K562 (cell line): Measurements from ENCODE around the gene ACVR2B. TPM values are rescaled to one million over a fixed set of nuclear protein-coding genes. Genes with fewer than 3 reads are reported as not detected.

Source experiments
- ARID1B ChIP-seq: fragments of 450-650 bp; IDR thresholded peaks from 2 replicates; pipeline ENCODE4 v1.6.1; 2016; ENCODE audit warnings: antibody characterized with exemption, mild to moderate bottlenecking, inconsistent platforms
- C11orf30 ChIP-seq: fragments of 450-650 bp; IDR thresholded peaks from 2 replicates; pipeline ENCODE4 v1.6.1; 2016; ENCODE audit warnings: low read depth, mild to moderate bottlenecking
- CEBPB ChIP-seq: fragments of 450-650 bp; IDR thresholded peaks from 2 replicates; pipeline ENCODE4 v1.6.1; 2016; ENCODE audit warnings: missing genetic modification characterization, missing compliant biosample characterization
- GATAD2B ChIP-seq: fragments of 450-650 bp; IDR thresholded peaks from 2 replicates; pipeline ENCODE4 v1.6.1; 2017; ENCODE audit warnings: mild to moderate bottlenecking, borderline replicate concordance
- NFIX ChIP-seq: fragments of 250-450 bp; sonication (Bioruptor Pico); IDR thresholded peaks from 2 replicates; pipeline ENCODE4 v1.4.0; 2020; ENCODE audit warnings: low read depth, mild to moderate bottlenecking, moderate library complexity
- RFX5 ChIP-seq: IDR thresholded peaks from 2 replicates; pipeline ENCODE4 v1.6.1; 2011; ENCODE audit warnings: low read depth, mild to moderate bottlenecking, improper control_type of control experiment, low read length
- SMARCA4 ChIP-seq: fragments of 450-650 bp; IDR thresholded peaks from 2 replicates; pipeline ENCODE4 v1.6.1; 2016
- SRSF3 ChIP-seq: fragments of 200-400 bp; formaldehyde crosslinking; IDR thresholded peaks from 2 replicates; pipeline ENCODE4 v1.6.1; 2016; ENCODE audit warnings: mild to moderate bottlenecking, low read length, moderate library complexity; ENCODE audit not compliant: insufficient read depth
- TAF1 ChIP-seq: IDR thresholded peaks from 2 replicates; pipeline ENCODE4 v1.6.1; 2011; ENCODE audit warnings: mild to moderate bottlenecking, low read length, moderate library complexity; ENCODE audit not compliant: insufficient read depth, control insufficient read depth, severe bottlenecking; ENCODE audit errors: extremely low read depth
- TAF7 ChIP-seq: fragments of 450-650 bp; IDR thresholded peaks from 2 replicates; pipeline ENCODE4 v1.6.1; 2016; ENCODE audit warnings: missing genetic modification characterization, missing compliant biosample characterization
- polyA plus RNA-seq, 8 experiments: library from polyadenylated mRNA; depleted of rRNA in 4 of 8; stranded (reverse) in 5 of 8; unstranded in 3 of 8; fragments of >200 nt; fragmentation: Nextera tagmentation in 2 of 8; fragmentation: Illumina TruSeq in 1 of 8; extraction: Ambion mirVana in 2 of 8; extraction: Trizol in 1 of 8; gene quantifications; 2 replicates each; pipeline versions ENCODE4 v1.2.1 to v1.2.3, GENCODE V29; 2011 to 2014; ENCODE audit warnings: inconsistent platforms in 1 of 8, missing spikeins in 1 of 8
- total RNA-seq, 7 experiments: library from RNA; depleted of rRNA in 6 of 7; stranded (reverse); fragments of >200 nt in 6 of 7; fragmentation: Illumina TruSeq in 2 of 7; extraction: Trizol in 2 of 7; gene quantifications; 2 replicates each; pipeline versions ENCODE4 v1.2.1 to v1.2.3, GENCODE V29; 2011 to 2021; ENCODE audit warnings: low replicate concordance in 1 of 7
- TF ChIP-seq, protein P1 (sequence below): sonication (generic); formaldehyde crosslinking; IDR thresholded peaks from 2 replicates; pipeline ENCODE4 v1.8.0; 2022; ENCODE audit warnings: mild to moderate bottlenecking, missing genetic modification reagents, borderline replicate concordance
- TF ChIP-seq, protein P2 (sequence below): fragments of 450-650 bp; IDR thresholded peaks from 2 replicates; pipeline ENCODE4 v1.7.0; 2016; ENCODE audit warnings: borderline replicate concordance
- TF ChIP-seq, protein P3 (sequence below): fragments of 450-650 bp; IDR thresholded peaks from 2 replicates; pipeline ENCODE4 v1.6.1; 2016
- TF ChIP-seq, protein P4 (sequence below): fragments of 200-800 bp; sonication (Bioruptor generic); IDR thresholded peaks from 2 replicates; pipeline ENCODE4 v1.6.1; 2017; ENCODE audit warnings: missing genetic modification characterization, missing compliant biosample characterization
- TF ChIP-seq, protein P5 (sequence below): sonication (generic); formaldehyde crosslinking; IDR thresholded peaks from 2 replicates; pipeline ENCODE4 v1.9.0; 2022; ENCODE audit warnings: mild to moderate bottlenecking, missing genetic modification reagents
- TF ChIP-seq, protein P6 (sequence below): fragments of 250-450 bp; sonication (Bioruptor Pico); IDR thresholded peaks from 2 replicates; pipeline ENCODE4 v1.6.1; 2021; ENCODE audit warnings: mild to moderate bottlenecking
- TF ChIP-seq, protein P7 (sequence below): sonication (generic); IDR thresholded peaks from 2 replicates; pipeline ENCODE4 v1.6.1; 2016
- TF ChIP-seq, protein P8 (sequence below): sonication (generic); formaldehyde crosslinking; IDR thresholded peaks from 2 replicates; pipeline ENCODE4 v1.8.0; 2022; ENCODE audit warnings: mild to moderate bottlenecking, missing genetic modification reagents

Gene ACVR2B
- total and polyA plus RNA-seq, 9 of the 15 experiments (the other 6 are each of a cell fraction or from before 2014, with no cell fraction given) = 1.8 to 23.7 (median 7.1) TPM

DNA sequence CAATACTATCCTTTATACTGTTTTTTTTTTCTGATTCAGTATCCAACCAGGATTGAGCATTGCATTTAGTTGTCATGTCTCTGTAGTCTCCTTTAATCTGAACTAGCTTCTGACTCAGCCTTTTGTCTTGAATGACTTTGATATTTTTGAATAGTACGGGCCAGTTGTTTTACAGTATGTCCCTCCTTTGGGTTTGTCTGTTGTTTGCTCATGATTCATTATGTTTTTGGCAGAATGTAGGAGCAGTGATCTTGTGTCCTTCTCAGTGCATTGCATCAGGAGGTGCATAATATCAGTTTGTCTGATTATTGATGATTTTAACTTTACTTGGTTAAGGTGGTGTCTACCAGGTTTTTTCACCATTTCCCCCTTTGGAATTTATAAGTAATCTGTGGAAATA, 63.0 kb downstream of the ACVR2B start (continued):
- TF ChIP-seq, protein P1, sequence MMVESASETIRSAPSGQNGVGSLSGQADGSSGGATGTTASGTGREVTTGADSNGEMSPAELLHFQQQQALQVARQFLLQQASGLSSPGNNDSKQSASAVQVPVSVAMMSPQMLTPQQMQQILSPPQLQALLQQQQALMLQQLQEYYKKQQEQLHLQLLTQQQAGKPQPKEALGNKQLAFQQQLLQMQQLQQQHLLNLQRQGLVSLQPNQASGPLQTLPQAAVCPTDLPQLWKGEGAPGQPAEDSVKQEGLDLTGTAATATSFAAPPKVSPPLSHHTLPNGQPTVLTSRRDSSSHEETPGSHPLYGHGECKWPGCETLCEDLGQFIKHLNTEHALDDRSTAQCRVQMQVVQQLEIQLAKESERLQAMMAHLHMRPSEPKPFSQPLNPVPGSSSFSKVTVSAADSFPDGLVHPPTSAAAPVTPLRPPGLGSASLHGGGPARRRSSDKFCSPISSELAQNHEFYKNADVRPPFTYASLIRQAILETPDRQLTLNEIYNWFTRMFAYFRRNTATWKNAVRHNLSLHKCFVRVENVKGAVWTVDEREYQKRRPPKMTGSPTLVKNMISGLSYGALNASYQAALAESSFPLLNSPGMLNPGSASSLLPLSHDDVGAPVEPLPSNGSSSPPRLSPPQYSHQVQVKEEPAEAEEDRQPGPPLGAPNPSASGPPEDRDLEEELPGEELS (CRISPR knock-in tag) = no peak
- no peak for TF ChIP-seq SRSF3
- 0 out of 2 replicates have a peak, but pooled peaks have one; percentile 18 for TF ChIP-seq ARID1B
- peak; percentile 91 for TF ChIP-seq C11orf30
- TF ChIP-seq SMARCA4 = 0 out of 2 replicates have a peak, but pooled peaks have one; percentile 26
- no peak for TF ChIP-seq NFIX
- TF ChIP-seq, protein P2, sequence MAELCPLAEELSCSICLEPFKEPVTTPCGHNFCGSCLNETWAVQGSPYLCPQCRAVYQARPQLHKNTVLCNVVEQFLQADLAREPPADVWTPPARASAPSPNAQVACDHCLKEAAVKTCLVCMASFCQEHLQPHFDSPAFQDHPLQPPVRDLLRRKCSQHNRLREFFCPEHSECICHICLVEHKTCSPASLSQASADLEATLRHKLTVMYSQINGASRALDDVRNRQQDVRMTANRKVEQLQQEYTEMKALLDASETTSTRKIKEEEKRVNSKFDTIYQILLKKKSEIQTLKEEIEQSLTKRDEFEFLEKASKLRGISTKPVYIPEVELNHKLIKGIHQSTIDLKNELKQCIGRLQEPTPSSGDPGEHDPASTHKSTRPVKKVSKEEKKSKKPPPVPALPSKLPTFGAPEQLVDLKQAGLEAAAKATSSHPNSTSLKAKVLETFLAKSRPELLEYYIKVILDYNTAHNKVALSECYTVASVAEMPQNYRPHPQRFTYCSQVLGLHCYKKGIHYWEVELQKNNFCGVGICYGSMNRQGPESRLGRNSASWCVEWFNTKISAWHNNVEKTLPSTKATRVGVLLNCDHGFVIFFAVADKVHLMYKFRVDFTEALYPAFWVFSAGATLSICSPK = no peak
- TF ChIP-seq, protein P3, sequence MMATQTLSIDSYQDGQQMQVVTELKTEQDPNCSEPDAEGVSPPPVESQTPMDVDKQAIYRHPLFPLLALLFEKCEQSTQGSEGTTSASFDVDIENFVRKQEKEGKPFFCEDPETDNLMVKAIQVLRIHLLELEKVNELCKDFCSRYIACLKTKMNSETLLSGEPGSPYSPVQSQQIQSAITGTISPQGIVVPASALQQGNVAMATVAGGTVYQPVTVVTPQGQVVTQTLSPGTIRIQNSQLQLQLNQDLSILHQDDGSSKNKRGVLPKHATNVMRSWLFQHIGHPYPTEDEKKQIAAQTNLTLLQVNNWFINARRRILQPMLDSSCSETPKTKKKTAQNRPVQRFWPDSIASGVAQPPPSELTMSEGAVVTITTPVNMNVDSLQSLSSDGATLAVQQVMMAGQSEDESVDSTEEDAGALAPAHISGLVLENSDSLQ = peak; percentile 63
- TF ChIP-seq, protein P4, sequence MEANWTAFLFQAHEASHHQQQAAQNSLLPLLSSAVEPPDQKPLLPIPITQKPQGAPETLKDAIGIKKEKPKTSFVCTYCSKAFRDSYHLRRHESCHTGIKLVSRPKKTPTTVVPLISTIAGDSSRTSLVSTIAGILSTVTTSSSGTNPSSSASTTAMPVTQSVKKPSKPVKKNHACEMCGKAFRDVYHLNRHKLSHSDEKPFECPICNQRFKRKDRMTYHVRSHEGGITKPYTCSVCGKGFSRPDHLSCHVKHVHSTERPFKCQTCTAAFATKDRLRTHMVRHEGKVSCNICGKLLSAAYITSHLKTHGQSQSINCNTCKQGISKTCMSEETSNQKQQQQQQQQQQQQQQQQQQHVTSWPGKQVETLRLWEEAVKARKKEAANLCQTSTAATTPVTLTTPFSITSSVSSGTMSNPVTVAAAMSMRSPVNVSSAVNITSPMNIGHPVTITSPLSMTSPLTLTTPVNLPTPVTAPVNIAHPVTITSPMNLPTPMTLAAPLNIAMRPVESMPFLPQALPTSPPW = no peak
- TF ChIP-seq, protein P5, sequence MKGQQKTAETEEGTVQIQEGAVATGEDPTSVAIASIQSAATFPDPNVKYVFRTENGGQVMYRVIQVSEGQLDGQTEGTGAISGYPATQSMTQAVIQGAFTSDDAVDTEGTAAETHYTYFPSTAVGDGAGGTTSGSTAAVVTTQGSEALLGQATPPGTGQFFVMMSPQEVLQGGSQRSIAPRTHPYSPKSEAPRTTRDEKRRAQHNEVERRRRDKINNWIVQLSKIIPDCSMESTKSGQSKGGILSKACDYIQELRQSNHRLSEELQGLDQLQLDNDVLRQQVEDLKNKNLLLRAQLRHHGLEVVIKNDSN (CRISPR knock-in tag) = no peak
- TF ChIP-seq, protein P6, sequence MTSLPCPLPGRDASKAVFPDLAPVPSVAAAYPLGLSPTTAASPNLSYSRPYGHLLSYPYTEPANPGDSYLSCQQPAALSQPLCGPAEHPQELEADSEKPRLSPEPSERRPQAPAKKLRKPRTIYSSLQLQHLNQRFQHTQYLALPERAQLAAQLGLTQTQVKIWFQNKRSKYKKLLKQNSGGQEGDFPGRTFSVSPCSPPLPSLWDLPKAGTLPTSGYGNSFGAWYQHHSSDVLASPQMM = no peak
- TF ChIP-seq TAF1 = no peak
- no peak for TF ChIP-seq GATAD2B
- no peak for TF ChIP-seq TAF7 (tag)
- TF ChIP-seq, protein P7, sequence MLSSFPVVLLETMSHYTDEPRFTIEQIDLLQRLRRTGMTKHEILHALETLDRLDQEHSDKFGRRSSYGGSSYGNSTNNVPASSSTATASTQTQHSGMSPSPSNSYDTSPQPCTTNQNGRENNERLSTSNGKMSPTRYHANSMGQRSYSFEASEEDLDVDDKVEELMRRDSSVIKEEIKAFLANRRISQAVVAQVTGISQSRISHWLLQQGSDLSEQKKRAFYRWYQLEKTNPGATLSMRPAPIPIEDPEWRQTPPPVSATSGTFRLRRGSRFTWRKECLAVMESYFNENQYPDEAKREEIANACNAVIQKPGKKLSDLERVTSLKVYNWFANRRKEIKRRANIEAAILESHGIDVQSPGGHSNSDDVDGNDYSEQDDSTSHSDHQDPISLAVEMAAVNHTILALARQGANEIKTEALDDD = 0 out of 2 replicates have a peak, but pooled peaks have one; percentile 26
- TF ChIP-seq, protein P8, sequence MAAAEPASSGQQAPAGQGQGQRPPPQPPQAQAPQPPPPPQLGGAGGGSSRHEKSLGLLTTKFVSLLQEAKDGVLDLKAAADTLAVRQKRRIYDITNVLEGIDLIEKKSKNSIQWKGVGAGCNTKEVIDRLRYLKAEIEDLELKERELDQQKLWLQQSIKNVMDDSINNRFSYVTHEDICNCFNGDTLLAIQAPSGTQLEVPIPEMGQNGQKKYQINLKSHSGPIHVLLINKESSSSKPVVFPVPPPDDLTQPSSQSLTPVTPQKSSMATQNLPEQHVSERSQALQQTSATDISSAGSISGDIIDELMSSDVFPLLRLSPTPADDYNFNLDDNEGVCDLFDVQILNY (CRISPR knock-in tag) = no peak
- no peak for TF ChIP-seq CEBPB (tag)
- no peak for TF ChIP-seq RFX5
